ENCODE data around the gene PES1. TPM values are rescaled to one million over a fixed set of nuclear protein-coding genes. Genes with fewer than 3 reads are reported as not detected.

The PES1 gene
- total and polyA plus RNA-seq, 2 of the 13 experiments (the other 11 are each of a cell fraction or from before 2014, with no cell fraction given): 65.1 to 94.7 TPM

DNA sequence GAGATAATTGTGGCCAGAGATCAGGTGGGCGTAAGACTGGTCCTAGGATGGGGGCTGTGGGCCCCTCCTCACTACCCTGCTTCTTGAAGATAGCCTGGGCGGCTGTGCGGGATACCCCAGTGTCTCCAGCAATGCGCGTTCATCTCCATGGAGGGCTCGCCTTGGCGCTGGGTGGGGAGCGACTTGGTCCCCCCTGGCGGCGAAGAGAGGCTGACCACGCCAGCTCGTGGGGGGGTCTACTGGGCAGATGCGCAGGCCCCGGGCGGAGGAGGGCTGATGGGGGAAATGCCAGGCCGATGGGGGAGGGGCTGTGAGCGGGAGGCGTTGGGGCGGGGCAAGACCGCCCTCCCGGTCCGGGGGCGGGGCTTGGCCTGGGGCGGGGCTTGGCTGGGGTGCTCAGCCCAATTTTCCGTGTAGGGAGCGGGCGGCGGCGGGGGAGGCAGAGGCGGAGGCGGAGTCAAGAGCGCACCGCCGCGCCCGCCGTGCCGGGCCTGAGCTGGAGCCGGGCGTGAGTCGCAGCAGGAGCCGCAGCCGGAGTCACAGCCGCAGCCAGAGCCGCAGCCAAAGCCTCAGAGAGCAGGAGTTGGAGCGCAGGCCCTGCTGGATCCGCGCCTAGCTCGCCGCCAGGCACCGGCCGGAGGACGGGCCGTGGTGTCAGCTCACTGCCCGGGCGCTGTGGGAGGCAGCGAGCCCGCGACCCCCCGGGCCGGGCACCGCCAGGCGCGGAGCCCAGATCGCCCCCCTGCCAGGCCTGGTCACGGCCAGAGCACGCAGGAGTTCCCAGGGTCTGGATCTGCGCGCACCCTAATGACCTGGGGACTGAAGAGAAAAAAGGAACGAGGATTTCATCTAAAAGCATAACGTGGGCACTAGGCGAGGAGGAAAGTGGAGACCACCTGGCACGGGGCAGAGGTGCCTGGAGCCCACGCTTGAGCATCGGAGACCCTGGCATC, 43.8 kb upstream of the PES1 start, which contains the start of gene SLC35E4 (continued):
- 0 out of 2 replicates have a peak, but pooled peaks have one; percentile 26 for TF ChIP-seq CTCF (CRISPR knock-in tag; IDR thresholded peaks at IDR 0.05)
- TF ChIP-seq NFIC (IDR thresholded peaks at IDR 0.05; ENCODE audit: low read length): no peak
- TF ChIP-seq, protein P1, sequence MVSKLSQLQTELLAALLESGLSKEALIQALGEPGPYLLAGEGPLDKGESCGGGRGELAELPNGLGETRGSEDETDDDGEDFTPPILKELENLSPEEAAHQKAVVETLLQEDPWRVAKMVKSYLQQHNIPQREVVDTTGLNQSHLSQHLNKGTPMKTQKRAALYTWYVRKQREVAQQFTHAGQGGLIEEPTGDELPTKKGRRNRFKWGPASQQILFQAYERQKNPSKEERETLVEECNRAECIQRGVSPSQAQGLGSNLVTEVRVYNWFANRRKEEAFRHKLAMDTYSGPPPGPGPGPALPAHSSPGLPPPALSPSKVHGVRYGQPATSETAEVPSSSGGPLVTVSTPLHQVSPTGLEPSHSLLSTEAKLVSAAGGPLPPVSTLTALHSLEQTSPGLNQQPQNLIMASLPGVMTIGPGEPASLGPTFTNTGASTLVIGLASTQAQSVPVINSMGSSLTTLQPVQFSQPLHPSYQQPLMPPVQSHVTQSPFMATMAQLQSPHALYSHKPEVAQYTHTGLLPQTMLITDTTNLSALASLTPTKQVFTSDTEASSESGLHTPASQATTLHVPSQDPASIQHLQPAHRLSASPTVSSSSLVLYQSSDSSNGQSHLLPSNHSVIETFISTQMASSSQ (IDR thresholded peaks at IDR 0.05; ENCODE audit: low read depth): no peak
- TF ChIP-seq, protein P1 (CRISPR knock-in tag; IDR thresholded peaks at IDR 0.05; ENCODE audit: borderline replicate concordance): no peak
- TF ChIP-seq ZNF564 (CRISPR knock-in tag; IDR thresholded peaks at IDR 0.05): no peak
- peak; percentile 48; the same call in 1 of the 2 replicates for TF ChIP-seq ZNF281 (CRISPR knock-in tag; IDR thresholded peaks at IDR 0.05; ENCODE audit: borderline replicate concordance)
- TF ChIP-seq ZNF616 (CRISPR knock-in tag; IDR thresholded peaks at IDR 0.05; ENCODE audit: low read depth): no peak
- no peak for TF ChIP-seq ZNF652 (CRISPR knock-in tag; IDR thresholded peaks at IDR 0.05; ENCODE audit: borderline replicate concordance, low read depth)
- TF ChIP-seq HNRNPLL (IDR thresholded peaks at IDR 0.05; ENCODE audit: low read depth, low read length, poor library complexity, severe bottlenecking): peak; percentile 34
- TF ChIP-seq KMT2B (CRISPR knock-in tag; IDR thresholded peaks at IDR 0.05): no peak
- TF ChIP-seq SP1 (IDR thresholded peaks at IDR 0.05): no peak
- TF ChIP-seq SP1 (CRISPR knock-in tag; IDR thresholded peaks at IDR 0.05): no peak
- TF ChIP-seq ZNF660 (CRISPR knock-in tag; IDR thresholded peaks at IDR 0.05; ENCODE audit: borderline replicate concordance, low read depth): no peak
- peak; percentile 62 for TF ChIP-seq PATZ1 (CRISPR knock-in tag; IDR thresholded peaks at IDR 0.05)
- no peak for TF ChIP-seq YEATS4 (CRISPR knock-in tag; IDR thresholded peaks at IDR 0.05; ENCODE audit: borderline replicate concordance)
- TF ChIP-seq ZFAT (CRISPR knock-in tag; conservative IDR thresholded peaks at IDR 0.05): no peak

All from HepG2 (cell line).